ENCODE results near the gene RBMS2. TPM values are rescaled to one million over a fixed set of nuclear protein-coding genes. Genes with fewer than 3 reads are reported as not detected.

RBMS2 gene
- total RNA-seq, 1 experiment from 2014 or later, result 62.7 TPM

GRCh38 chr12:56634242-56634836 lies 112.7 kb downstream of the RBMS2 start:
- POLR2A ChIA-PET, result interaction anchor here (0.6 to 9.3 kb wide), 25 partner anchors 9 to 516 kb away, joined by 3 to 181 read pairs (median 4); partner anchors contain the start of genes ATP5F1B, NACA, PTGES3 and RBMS2
- Mint-ChIP-seq H3K27ac (ENCODE audit: low read depth, unreplicated experiment) (peak overlapping the region; percentile 90), H3K9me3 (ENCODE audit: unreplicated experiment) (no peaks in the 10 kb centered on the region), H3K36me3 (ENCODE audit: insufficient read depth, unreplicated experiment) (peaks cover 27% of the 10 kb centered on the region), H3K4me3 (ENCODE audit: unreplicated experiment) (peak overlapping the region; percentile 95), H3K27me3 (ENCODE audit: insufficient read depth, unreplicated experiment) (no peaks in the 10 kb centered on the region), H3K4me1 (ENCODE audit: insufficient read depth, unreplicated experiment) (peaks cover 55% of the 10 kb centered on the region)
- intact Hi-C loops (cut with micrococcal nuclease), result no loop called here
- DNase-seq (ENCODE audit: unreplicated experiment), result peak; percentile 72
- CTCF ChIA-PET, result interaction anchor here (0.6 to 3.0 kb wide), 8 partner anchors 12 to 166 kb away, joined by 3 to 45 read pairs (median 3); partner anchors contain the start of genes ATP5F1B and SPRYD4
- no TSS peak for BruUV-seq (replicated peaks)
- no peak for TF ChIP-seq CTCF (IDR thresholded peaks at IDR 0.05; ENCODE audit: unreplicated experiment)

- H3K4me1 Mint-ChIP-seq (ENCODE audit: insufficient read depth, unreplicated experiment), result peaks cover 55% of the 10 kb centered on the region
- peak overlapping the region; percentile 95 for H3K4me3 Mint-ChIP-seq (ENCODE audit: unreplicated experiment)
- no peaks in the 10 kb centered on the region for H3K9me3 Mint-ChIP-seq (ENCODE audit: unreplicated experiment)
- no TSS peak for BruUV-seq (replicated peaks)
- CTCF ChIA-PET, result interaction anchor here (0.5 to 3.0 kb wide), 26 partner anchors 9 to 151 kb away, joined by 3 to 45 read pairs (median 11); partner anchors contain the start of genes ATP5F1B and RBMS2
- TF ChIP-seq CTCF (IDR thresholded peaks at IDR 0.05; ENCODE audit: unreplicated experiment), result peak; percentile 43
- no peaks in the 10 kb centered on the region for H3K27me3 Mint-ChIP-seq (ENCODE audit: insufficient read depth, unreplicated experiment)
- intact Hi-C loops (cut with micrococcal nuclease), result loop anchor here (5.0 kb wide), 1 partner anchor 352 kb away; no protein-coding TSS in a partner anchor
- DNase-seq (ENCODE audit: unreplicated experiment), result peak; percentile 95
- peak overlapping the region; percentile 90 for H3K27ac Mint-ChIP-seq (ENCODE audit: low read depth, unreplicated experiment)
- POLR2A ChIA-PET, result interaction anchor here (0.6 to 9.3 kb wide), 33 partner anchors 9 to 518 kb away, joined by 3 to 181 read pairs (median 4); partner anchors contain the start of genes ATP5F1B, MYL6, NACA and PTGES3
- H3K36me3 Mint-ChIP-seq (ENCODE audit: insufficient read depth, unreplicated experiment), result peaks cover 35% of the 10 kb centered on the region
These were observed 113.5 kb downstream of the RBMS2 start for GRCh38 chr12:56634837-56635791.

GRCh38 chr12:56635806-56636674 lies 114.4 kb downstream of the RBMS2 start:
- POLR2A ChIA-PET, result interaction anchor here (0.6 to 9.3 kb wide), 48 partner anchors 7 to 519 kb away, joined by 3 to 181 read pairs (median 4); partner anchors contain the start of genes ATP5F1B, CNPY2, ESYT1 and MYL6
- Mint-ChIP-seq H3K36me3 (ENCODE audit: insufficient read depth, unreplicated experiment) (peaks cover 44% of the 10 kb centered on the region), H3K4me1 (ENCODE audit: insufficient read depth, unreplicated experiment) (peaks cover 48% of the 10 kb centered on the region), H3K27me3 (ENCODE audit: insufficient read depth, unreplicated experiment) (no peaks in the 10 kb centered on the region), H3K4me3 (ENCODE audit: unreplicated experiment) (peak overlapping the region; percentile 95), H3K27ac (ENCODE audit: low read depth, unreplicated experiment) (peak overlapping the region; percentile 87), H3K9me3 (ENCODE audit: unreplicated experiment) (no peaks in the 10 kb centered on the region)
- CTCF ChIA-PET, result interaction anchor here (0.5 to 3.0 kb wide), 46 partner anchors 10 to 516 kb away, joined by 3 to 45 read pairs (median 5); partner anchors contain the start of genes ATP5F1B, PTGES3 and RBMS2
- BruUV-seq (replicated peaks), result no TSS peak
- TF ChIP-seq CTCF (IDR thresholded peaks at IDR 0.05; ENCODE audit: unreplicated experiment), result no peak
- intact Hi-C loops (cut with micrococcal nuclease), result loop anchor here (1.0 to 5.0 kb wide), 4 partner anchors 42 to 351 kb away; partner anchors contain the start of gene NACA
- peak; percentile 90 for DNase-seq (ENCODE audit: unreplicated experiment)

Measured in MCF 10A (cell line).